HepG2 (cell line): ENCODE measurements around the gene CHKA. TPM values are rescaled to one million over a fixed set of nuclear protein-coding genes. Genes with fewer than 3 reads are reported as not detected.

ENCODE experiments used
- FOXO4 ChIP-seq: sonication (generic); formaldehyde crosslinking; conservative IDR thresholded peaks from 2 replicates; pipeline ENCODE4 v1.8.1; 2023; ENCODE audit warnings: missing genetic modification reagents
- GFI1 ChIP-seq: sonication (generic); formaldehyde crosslinking; IDR thresholded peaks from 2 replicates; pipeline ENCODE4 v1.5.0; 2020; ENCODE audit warnings: missing genetic modification reagents, mild to moderate bottlenecking, borderline replicate concordance
- GTF3A ChIP-seq: sonication (generic); formaldehyde crosslinking; conservative IDR thresholded peaks from 2 replicates; pipeline ENCODE4 v1.4.0; 2020; ENCODE audit warnings: mild to moderate bottlenecking, missing genetic modification reagents
- KDM4B ChIP-seq: sonication (generic); formaldehyde crosslinking; IDR thresholded peaks from 2 replicates; pipeline ENCODE4 v1.4.0; 2020; ENCODE audit warnings: missing genetic modification reagents
- KIAA2018 ChIP-seq: sonication (generic); formaldehyde crosslinking; IDR thresholded peaks from 2 replicates; pipeline ENCODE4 v1.5.0; 2020; ENCODE audit warnings: mild to moderate bottlenecking, missing genetic modification reagents, borderline replicate concordance
- KLF11 ChIP-seq: IDR thresholded peaks from 2 replicates; pipeline ENCODE4 v1.6.1; 2016; ENCODE audit warnings: missing compliant biosample characterization
- KLF16 ChIP-seq, 2 experiments: sonication (generic) in 1 of 2; formaldehyde crosslinking in 1 of 2; IDR thresholded peaks; 2 replicates each; pipeline versions ENCODE4 v1.6.1 to v1.8.0; 2016 to 2023; ENCODE audit warnings: missing genetic modification reagents in 2 of 2, missing compliant biosample characterization in 1 of 2
- MEIS2 ChIP-seq: sonication (generic); formaldehyde crosslinking; IDR thresholded peaks from 2 replicates; pipeline ENCODE4 v1.9.0; 2021; ENCODE audit warnings: mild to moderate bottlenecking, missing genetic modification reagents
- MXD3 ChIP-seq: IDR thresholded peaks from 2 replicates; pipeline ENCODE4 v1.6.1; 2016; ENCODE audit warnings: mild to moderate bottlenecking, missing biosample characterization, missing genetic modification reagents
- NFE2L1 ChIP-seq: sonication (generic); formaldehyde crosslinking; IDR thresholded peaks from 2 replicates; pipeline ENCODE4 v1.4.0; 2020; ENCODE audit warnings: missing genetic modification reagents, mild to moderate bottlenecking, borderline replicate concordance
- PITX1 ChIP-seq: sonication (generic); formaldehyde crosslinking; IDR thresholded peaks from 2 replicates; pipeline ENCODE4 v1.5.1; 2020; ENCODE audit warnings: mild to moderate bottlenecking, missing genetic modification reagents
- POLR2G ChIP-seq: fragments of 200-400 bp; formaldehyde crosslinking; IDR thresholded peaks from 2 replicates; pipeline ENCODE4 v1.6.1; 2018; ENCODE audit warnings: mild to moderate bottlenecking, low read depth, low read length, moderate library complexity
- TFDP2 ChIP-seq: sonication (generic); formaldehyde crosslinking; IDR thresholded peaks from 2 replicates; pipeline ENCODE4 v1.4.0; 2020; ENCODE audit warnings: missing genetic modification reagents
- ZNF282 ChIP-seq: fragments of 450-650 bp; IDR thresholded peaks from 2 replicates; pipeline ENCODE4 v1.6.1; 2018; ENCODE audit not compliant: partially characterized antibody
- ZNF33A ChIP-seq: sonication (generic); formaldehyde crosslinking; IDR thresholded peaks from 2 replicates; pipeline ENCODE4 v1.5.1; 2020; ENCODE audit warnings: missing genetic modification reagents, mild to moderate bottlenecking, moderate library complexity, borderline replicate concordance
- ZNF703 ChIP-seq: sonication (generic); formaldehyde crosslinking; IDR thresholded peaks from 2 replicates; pipeline ENCODE4 v1.5.1; 2020; ENCODE audit warnings: missing genetic modification reagents, mild to moderate bottlenecking, moderate library complexity, borderline replicate concordance
- ZNF772 ChIP-seq: sonication (generic); formaldehyde crosslinking; IDR thresholded peaks from 2 replicates; pipeline ENCODE4 v1.5.0; 2020; ENCODE audit warnings: mild to moderate bottlenecking, missing genetic modification reagents
- ZNF782 ChIP-seq: sonication (generic); formaldehyde crosslinking; IDR thresholded peaks from 2 replicates; pipeline ENCODE4 v1.4.0; 2020; ENCODE audit warnings: missing genetic modification reagents, mild to moderate bottlenecking, borderline replicate concordance
- polyA plus RNA-seq, 8 experiments: library from polyadenylated mRNA; depleted of rRNA in 3 of 8; stranded (reverse) in 7 of 8; unstranded in 1 of 8; fragments of >200 nt; fragmentation: Illumina TruSeq in 4 of 8; extraction: Trizol in 4 of 8; gene quantifications; 2 replicates each; pipeline versions ENCODE4 v1.2.1 to v1.2.3, GENCODE V29; 2011 to 2016; ENCODE audit warnings: low read depth in 4 of 8, missing spikeins in 1 of 8, mixed read lengths in 1 of 8; ENCODE audit not compliant: insufficient read depth in 1 of 8
- total RNA-seq, 5 experiments: library from RNA; depleted of rRNA; stranded (reverse); fragments of >200 nt; fragmentation: Illumina TruSeq; extraction: Trizol; gene quantifications; 2 replicates each; pipeline ENCODE4 v1.2.3, GENCODE V29; 2016; ENCODE audit warnings: low read depth in 1 of 5

CHKA gene
- total and polyA plus RNA-seq, 2 of the 13 experiments (the other 11 are each of a cell fraction or from before 2014, with no cell fraction given): 71.6 to 92.7 TPM

GRCh38 chr11:68037411-68038225, 83.6 kb downstream of the CHKA start (continued):
- no peak for TF ChIP-seq MEIS2 (CRISPR knock-in tag)
- no peak; the same call in 1 of the 2 replicates for TF ChIP-seq POLR2G
- 0 out of 2 replicates have a peak, but pooled peaks have one; percentile 14 for TF ChIP-seq NFE2L1 (CRISPR knock-in tag)
- no peak for TF ChIP-seq ZNF782
- TF ChIP-seq KDM4B (CRISPR knock-in tag): no peak
- TF ChIP-seq KLF16 (CRISPR knock-in tag; IDR thresholded peaks at IDR 0.05): no peak
- TF ChIP-seq KIAA2018: no peak
- TF ChIP-seq ZNF33A (CRISPR knock-in tag): peak; percentile 29; the same call in 1 of the 2 replicates
- TF ChIP-seq MXD3 (CRISPR knock-in tag): no peak
- TF ChIP-seq FOXO4: 0 out of 2 replicates have a peak, but pooled peaks have one; percentile 67
- no peak; the same call in 1 of the 2 replicates for TF ChIP-seq ZNF703 (CRISPR knock-in tag)
- no peak for TF ChIP-seq PITX1 (CRISPR knock-in tag)
- no peak for TF ChIP-seq GTF3A
- TF ChIP-seq ZNF772: no peak
- TF ChIP-seq TFDP2 (CRISPR knock-in tag): 0 out of 2 replicates have a peak, but pooled peaks have one; percentile 3
- no peak for TF ChIP-seq GFI1
- no peak for TF ChIP-seq ZNF282
- no peak for TF ChIP-seq KLF11 (CRISPR knock-in tag)
- TF ChIP-seq, all 625 proteins: peak for 28
